HG03095 (cell line): ENCODE data around the gene PRKAR1A.
"Not testable (repeated sequence)": the region's sequence is repeated elsewhere in the genome, so short reads cannot be mapped to it uniquely, and the experiment has no call there.

Experiments used
- ATAC-seq: cut with Tn5 transposase; IDR thresholded peaks from one replicate; pipeline ENCODE4 v1.9.1; 2021; ENCODE audit warnings: moderate library complexity; ENCODE audit not compliant: unreplicated experiment

PRKAR1A gene

DNA sequence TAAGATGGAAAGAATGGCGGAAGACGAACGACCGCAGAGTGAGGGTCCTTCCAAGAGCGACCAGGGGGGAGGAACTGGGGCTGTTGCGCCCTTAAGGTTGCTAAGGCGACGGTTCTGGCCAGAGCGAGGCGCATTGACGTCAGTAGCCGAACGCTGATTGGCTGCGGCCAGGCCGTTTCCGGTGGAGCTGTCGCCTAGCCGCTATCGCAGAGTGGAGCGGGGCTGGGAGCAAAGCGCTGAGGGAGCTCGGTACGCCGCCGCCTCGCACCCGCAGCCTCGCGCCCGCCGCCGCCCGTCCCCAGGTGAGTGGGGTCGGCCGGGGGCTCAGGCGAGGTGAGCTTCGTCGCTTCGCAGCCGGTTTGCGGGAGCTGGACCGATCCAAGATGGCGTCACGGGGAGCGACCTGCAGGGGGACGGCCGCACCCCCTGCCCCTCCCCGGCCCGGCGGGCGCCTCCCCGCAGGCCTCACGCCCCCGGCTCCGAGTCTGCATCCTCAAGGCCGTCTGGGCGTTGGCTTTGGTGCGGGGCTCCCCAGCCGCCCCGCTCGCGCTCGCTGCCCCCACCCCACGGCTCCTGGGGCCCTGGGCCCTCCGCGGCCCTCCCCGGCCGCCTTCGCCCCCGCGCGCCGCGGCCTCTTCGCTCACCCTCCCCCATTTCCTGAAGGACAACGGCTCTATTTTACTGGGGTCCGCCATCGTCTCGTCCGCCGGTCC lies at the start of gene PRKAR1A:
Gene PRKAR1A (plus strand): TSS at position 184 of the 713 bp plus-strand sequence. CDS start 2,970 bp downstream, outside the sequence.
- peak; percentile 92 for ATAC-seq

- ATAC-seq: no peak
These were observed 48.8 kb upstream of the PRKAR1A start for GRCh38 chr17:68463211-68464019.

GRCh38 chr17:68468334-68468733 lies 43.9 kb upstream of the PRKAR1A start:
- ATAC-seq: no peak

DNA sequence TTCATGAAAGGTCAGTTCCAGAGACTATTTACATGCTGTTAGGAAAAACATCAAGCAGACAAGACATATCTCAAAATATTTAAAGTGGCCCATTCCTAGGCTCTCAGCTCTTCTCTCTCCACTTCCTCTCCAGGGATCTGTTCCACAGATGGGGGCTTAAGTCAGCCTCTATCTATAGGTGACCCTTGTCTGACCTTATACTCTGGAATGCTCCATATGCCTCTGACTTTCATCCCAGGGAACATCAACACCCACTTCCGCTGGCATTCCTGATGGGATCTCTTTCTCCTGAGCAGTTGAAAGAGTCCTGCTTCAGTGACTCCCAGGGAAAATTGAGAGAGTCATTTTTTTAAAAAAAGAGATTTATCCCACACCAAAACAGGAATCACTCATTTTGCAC lies 43.4 kb upstream of the PRKAR1A start:
- no peak for ATAC-seq

DNA sequence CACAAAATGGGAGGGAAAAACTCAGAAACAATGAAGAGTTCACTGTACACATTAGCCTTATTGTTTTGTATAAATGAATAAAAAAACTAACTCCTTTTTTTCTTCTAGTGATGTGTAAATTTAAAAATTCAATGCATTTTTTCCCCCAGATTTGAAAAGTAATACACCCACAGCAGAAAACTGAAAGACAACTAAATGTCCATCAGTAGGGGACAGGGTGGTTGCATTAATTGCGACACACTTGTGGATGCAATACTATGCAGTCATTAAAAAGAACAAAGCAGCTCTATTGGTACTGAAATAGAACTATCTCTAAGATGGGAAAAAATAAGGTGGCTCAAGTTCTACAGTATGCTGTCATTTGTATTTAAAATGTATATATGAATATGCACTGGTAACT lies 41.3 kb upstream of the PRKAR1A start:
- ATAC-seq: no peak

- no peak for ATAC-seq
These were observed 31.3 kb upstream of the PRKAR1A start for GRCh38 chr17:68480885-68481284.

DNA sequence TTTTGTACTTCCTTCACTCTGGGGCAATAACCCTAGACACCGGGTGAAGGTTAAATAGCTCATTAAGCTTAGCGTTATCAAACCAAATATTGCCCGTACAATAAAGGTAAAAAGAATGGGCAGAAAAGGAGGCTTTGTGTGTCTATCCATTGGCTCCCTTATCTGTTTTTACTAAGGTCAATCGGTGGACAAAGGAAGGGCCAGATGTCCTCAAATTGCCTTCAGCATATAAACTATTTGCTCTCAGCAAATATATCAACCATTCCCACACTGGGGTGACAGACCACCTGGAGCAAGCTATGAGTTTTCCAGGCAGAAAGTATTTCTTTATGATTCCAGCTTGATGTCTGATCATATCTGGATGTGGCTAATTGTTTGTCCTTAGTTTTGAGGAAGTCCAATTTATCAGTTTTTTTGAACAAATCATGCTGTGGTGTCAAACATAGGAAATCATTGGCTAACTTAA lies 29.6 kb upstream of the PRKAR1A start:
- ATAC-seq: no peak

DNA sequence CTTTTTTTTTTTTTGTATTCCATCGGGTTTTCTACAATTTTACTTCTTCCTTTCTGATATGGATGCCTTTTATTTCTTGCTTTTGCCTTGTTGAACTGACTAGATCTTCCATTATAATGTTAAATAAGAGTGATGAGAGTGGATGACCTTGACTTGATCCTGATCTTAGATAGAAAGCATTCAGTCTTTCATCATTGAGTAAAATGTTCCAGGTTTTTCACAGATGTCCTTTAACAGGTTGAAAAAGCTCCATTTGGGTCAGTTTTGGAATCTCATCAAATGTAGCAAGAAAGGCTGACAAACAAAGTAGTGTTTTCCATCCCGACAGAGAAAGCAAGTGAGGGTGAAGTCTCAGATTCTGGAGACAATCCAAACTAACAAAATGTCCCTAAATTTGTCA lies 27.8 kb upstream of the PRKAR1A start:
- no peak for ATAC-seq

DNA sequence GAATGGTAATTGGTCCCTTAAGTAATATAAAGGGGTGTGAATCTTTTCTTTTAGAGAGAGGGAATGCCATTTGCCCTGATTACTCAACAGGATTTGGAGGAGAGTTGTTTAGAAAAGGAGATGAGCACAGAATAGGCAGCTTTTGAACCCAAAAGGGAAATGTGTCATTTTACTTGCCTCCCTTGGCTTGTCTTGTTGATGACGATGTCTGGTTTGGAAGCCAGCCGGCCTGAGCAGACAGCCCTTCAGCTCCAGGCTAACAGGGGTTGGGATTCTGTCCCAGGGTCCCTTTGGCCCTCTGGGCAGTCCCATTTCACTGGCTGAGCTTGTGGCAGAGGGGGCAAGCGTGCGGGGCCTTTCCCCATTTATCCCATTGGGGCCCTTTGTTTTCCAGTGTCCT lies 22.3 kb upstream of the PRKAR1A start:
- no peak for ATAC-seq

GRCh38 chr17:68491381-68492231 lies 20.6 kb upstream of the PRKAR1A start:
- ATAC-seq: no peak

- ATAC-seq: not testable (repeated sequence)
These were observed 19.7 kb upstream of the PRKAR1A start for GRCh38 chr17:68492394-68493054.

DNA sequence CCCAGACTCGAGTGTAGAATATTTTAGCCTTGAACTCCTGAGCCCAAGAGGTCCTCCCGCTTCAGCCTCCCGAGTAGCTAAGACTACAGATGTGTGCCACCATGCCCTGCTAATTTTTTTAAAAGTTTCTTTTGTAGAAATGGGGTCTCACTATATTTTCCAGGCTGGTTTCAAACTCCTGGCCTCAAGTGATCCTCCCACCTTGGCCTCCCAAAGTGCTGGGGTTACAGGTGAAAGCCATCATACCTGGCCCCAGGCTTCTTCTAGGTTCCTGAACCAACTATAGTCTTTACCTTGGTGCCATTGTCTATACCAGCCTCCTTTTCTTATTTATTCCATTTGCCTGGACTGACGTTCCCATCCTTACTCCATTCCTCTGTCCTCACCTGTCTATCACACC lies 17.1 kb upstream of the PRKAR1A start:
- no peak for ATAC-seq

GRCh38 chr17:68497885-68498319 lies 14.3 kb upstream of the PRKAR1A start:
- peak; percentile 94 for ATAC-seq

DNA sequence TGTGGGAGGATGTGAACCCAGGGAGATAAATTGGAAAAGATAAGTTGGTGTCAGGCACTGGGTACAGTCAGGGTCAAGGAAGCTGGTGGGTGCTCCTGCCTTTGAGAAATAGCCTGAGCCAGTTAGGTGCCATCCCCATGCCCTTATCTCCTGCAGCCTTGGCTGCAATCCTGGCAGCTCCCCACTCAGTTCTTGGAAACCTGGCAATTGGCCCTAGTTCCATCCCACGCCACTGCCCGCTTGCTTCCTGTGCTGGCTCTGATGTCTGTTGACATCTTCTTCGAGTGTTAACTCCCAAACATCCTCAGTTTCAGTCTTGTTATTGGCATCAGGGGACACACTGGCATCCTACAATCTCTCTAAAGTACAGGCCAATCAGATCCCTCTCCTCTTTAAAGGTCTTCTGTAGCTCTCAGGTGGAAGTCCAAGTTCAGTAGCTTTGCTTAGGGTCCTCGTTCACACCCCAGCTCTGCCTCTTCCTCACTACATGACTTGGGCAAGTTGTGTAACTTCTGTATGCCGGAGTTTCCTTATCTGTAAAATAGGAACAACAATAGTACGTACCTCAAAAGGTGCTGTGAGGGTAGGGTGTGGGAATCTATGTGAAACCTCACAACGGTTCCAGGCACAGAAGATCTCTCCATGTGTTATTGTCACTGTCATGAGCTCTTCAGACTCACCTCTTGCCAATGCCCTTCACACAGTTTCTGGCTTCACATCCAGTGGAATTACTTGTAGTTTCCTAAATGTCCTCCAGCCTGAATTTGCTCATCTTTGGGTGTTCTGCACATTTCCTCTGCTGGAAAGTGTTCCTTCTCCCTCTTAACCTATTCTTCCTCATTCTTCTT lies 13.5 kb upstream of the PRKAR1A start:
- peak; percentile 11 for ATAC-seq

DNA sequence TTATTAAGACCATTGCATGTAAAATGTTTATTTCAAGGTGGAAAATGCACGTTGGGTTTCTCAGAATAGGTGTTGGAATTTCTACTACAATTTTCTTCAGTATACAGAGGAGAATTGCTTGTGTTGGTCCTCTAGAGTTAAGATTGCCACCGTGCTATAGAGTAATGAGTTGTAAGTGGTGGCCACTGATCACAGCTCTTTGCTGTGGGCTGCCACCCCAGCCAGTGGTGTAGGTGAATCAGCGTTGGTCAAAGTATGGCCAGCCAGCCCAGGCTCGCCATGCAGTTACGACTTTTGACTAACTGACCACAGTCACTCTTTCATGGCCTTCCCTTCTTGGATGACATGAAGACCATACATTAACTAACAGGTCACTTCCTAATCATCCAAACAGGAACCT lies 12.6 kb upstream of the PRKAR1A start:
- ATAC-seq: no peak

DNA sequence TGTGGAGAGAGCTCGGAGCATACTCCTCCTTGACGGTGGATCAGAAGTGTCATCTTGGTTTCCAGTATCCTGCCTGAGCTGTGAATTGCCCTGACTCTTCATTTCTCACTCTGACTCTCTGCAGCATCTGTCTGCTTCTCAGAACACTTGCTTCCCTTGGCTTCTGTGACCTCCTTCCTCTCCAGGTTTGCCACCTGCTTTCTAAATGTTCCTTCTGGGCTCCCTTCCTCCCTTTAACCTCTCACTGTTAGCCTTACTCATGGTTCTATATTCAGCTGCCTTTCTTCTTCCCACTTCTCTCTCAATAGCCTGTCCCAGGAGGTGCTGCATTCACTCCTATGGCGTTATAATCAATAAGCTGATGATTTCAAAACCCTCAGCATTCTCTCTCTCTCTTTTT lies 11.2 kb upstream of the PRKAR1A start:
- no peak for ATAC-seq

DNA sequence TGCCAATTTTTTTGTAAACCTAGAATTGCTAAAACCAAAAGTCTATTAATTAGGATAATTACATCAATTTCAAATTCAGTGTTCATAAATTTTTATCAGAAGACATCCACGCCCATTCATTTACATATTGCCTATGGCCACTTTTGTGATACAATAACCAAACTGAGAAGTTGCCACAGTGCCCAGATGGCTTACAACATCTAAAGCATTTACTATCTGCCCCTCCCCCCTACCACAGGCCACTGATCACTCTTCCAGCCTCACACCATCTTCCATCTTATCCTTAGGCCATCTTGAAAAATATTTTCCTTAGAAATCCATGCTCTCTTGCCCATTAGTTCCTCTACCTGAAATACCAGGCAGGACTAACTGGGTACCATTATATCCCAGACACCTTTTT lies 6.3 kb upstream of the PRKAR1A start:
- ATAC-seq: no peak

DNA sequence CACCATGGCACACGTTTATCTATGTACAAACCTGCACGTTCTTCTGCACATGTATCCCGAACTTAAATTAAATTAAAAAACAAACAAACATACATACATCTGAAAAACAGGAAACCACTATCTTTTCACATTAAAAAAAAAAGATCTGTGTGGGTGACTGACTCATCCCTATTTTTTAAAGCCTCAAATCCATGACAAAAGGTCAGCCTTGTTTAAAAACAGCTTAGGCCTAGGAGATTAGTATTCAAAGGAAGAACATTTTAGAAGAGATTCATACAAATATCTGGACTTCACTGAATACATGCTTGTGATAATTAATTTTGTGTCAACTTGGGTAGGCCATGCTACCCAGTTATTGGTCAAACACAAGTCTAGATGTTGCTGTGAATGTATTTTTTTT lies 4.7 kb upstream of the PRKAR1A start:
- no peak for ATAC-seq

GRCh38 chr17:68509141-68510057 lies 2.8 kb upstream of the PRKAR1A start:
- no peak for ATAC-seq
